Activated CD8-positive, alpha-beta memory T cell treated with anti-CD3 and anti-CD28 coated beads, Interleukin-2, amount 50 U/mL, for 4 hours (primary cell): ENCODE measurements around the gene CDK3.
A peak's percentile ranks its signal among the peaks of the same experiment; 100 is the strongest.
"Not testable (repeated sequence)": the region's sequence is repeated elsewhere in the genome, so short reads cannot be mapped to it uniquely, and the experiment has no call there.

Experiments used
- DNase-seq: peaks from one replicate; pipeline ENCODE4 v3.0.0-alpha.2; 2020

Gene CDK3

GRCh38 chr17:76000755-76001521 is at the start of gene CDK3:
Gene CDK3, plus strand, starts transcription at chr17:76000855. Its CDS starts 571 bp downstream, at chr17:76001426.
- no peak for DNase-seq

- DNase-seq: no peak
Observed at GRCh38 chr17:75950855-75951554, 49.6 kb upstream of the CDK3 start.

DNA sequence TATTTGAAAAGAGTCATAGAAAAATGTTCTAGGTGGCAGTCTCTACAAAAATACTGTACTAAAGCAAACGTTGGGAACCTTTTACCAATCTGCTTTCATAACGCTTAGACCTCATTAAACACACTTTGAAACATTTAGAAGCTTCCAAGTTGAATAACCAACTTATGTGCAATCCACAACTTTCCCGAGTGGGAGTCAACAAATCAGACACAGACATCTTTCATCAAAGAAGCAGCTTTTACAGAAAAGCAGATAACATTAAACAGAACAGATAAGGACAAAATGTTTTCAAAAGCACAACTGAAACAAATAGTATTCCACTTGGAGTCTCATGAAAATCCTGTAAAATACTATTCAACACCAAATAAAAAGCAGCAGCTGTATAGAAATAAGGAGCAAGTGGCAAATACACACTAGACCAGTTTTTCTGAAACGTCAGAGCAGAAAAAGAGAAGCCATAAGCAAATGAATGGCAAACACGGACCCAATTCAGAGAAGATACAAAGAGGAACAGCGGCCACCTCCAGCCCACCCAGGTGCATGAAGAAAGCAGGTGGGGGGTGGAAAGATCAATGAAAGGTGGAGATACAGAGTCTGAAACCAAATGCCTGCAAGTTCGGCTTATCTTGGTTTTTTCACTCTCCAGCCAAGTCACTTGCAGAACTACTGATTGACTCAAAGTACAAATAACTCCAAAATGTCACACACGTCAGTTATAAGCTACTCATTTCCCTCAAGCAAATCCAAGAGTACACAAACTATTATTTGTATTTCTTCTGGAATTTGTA is 41.4 kb upstream of the CDK3 start:
- DNase-seq: no peak

GRCh38 chr17:75959839-75960511 is 40.7 kb upstream of the CDK3 start:
- no peak for DNase-seq

- no peak for DNase-seq
Observed at GRCh38 chr17:75965468-75965867, 35.2 kb upstream of the CDK3 start.

GRCh38 chr17:75969044-75969443 is 31.6 kb upstream of the CDK3 start:
- DNase-seq: not testable (repeated sequence)

- no peak for DNase-seq
Observed at GRCh38 chr17:75970011-75970523, 30.6 kb upstream of the CDK3 start.

- DNase-seq: no peak
Observed at GRCh38 chr17:75970626-75971025, 30.0 kb upstream of the CDK3 start.

DNA sequence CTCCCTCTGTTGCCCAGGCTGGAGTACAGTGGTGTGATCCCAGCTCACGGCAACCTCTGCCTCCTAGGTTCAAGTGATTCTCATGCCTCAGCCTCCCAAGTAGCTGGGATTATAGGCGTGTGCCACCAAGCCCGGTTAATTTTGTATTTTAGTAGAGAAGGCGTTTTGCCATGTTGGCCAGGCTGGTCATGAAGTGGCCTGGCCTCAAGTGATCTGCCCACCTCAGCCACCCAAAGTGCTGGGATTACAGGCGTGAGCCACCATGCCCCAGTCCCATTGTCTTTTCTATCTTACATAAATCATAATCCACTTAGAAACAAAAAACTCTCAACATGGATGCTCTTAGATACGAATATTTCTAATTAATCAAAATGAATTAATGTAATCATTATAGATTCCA is 25.5 kb upstream of the CDK3 start:
- not testable (repeated sequence) for DNase-seq

- no peak for DNase-seq
Observed at GRCh38 chr17:75975757-75976174, 24.9 kb upstream of the CDK3 start.

- DNase-seq: no peak
Observed at GRCh38 chr17:75976175-75976848, 24.3 kb upstream of the CDK3 start.

DNA sequence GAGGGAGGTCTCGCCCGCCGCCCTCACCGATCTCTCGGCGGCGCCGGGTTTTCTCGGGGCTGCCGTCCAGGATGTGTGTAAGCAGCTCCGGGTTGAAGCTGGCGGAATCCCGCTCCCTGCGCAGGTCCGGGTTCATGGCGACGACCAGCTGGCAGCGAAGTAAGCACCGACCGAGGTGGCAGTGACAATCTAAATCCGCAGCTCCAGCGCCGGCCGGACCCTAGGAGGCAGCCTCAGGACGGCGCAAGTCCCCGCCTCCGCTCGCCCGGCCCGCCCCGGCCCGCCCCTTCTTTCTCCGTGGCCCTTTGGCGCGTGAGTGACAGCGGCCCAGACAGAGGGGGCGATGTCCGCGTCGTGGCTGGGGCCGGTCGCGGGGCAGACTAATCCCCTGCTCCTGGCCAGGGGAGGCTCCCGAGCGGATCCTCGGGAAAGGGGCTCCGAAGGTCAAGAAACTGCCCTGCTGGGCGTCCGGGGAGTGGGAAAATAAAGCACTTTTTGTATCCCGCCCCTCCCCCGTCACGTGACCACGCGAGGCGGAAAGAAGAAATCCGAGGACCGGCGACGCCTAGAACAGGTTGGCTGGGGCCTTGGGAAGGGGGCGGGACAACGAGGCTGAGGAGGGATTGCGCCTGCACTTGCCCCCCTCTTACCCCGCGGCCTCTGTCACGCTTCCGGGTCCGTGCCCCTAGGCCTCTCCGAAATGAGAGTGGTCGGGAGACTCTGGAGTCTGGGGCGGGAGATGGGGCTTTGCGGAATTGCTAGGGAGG is 21.5 kb upstream of the CDK3 start, which contains the start of the genes ACOX1 and TEN1:
Gene ACOX1, minus strand, starts transcription at position 229 of the 767 bp plus-strand sequence. Its CDS starts 93 bp downstream, at position 136.
Gene TEN1, plus strand, starts transcription at position 303 of the 767 bp plus-strand sequence. CDS start 6,953 bp downstream, outside the sequence.
- DNase-seq: peak; percentile 95

GRCh38 chr17:75979705-75980187 is 20.9 kb upstream of the CDK3 start:
- no peak for DNase-seq

GRCh38 chr17:75980188-75981018 is 20.3 kb upstream of the CDK3 start:
- DNase-seq: no peak

DNA sequence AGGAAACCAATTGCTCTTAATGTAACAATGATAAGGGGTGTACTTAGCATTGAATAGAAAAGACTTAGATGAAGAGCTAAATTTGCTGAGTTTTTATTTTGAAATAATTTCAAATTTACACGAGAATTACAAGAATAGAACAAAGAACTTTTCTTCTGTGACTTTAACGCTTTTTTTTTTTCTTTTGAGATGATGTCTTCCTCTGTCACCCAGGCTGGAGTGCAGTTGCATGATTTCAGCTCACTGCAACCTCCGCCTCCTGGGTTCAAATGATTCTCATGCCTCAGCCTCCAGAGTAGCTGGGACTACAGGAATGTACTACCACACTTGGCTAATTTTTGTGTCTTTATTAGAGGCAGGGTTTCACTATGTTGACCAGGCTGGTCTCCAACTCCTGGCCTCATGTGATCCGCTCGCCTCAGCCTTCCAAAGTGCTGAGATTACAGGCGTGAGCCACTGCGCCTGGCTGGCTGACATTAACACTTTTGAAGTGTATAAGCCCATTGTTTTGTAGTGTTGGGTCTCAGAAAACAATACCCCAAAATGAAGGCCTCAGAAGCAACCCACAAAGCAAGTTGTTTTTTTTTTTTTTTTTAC is 19.5 kb upstream of the CDK3 start:
- DNase-seq: no peak

DNA sequence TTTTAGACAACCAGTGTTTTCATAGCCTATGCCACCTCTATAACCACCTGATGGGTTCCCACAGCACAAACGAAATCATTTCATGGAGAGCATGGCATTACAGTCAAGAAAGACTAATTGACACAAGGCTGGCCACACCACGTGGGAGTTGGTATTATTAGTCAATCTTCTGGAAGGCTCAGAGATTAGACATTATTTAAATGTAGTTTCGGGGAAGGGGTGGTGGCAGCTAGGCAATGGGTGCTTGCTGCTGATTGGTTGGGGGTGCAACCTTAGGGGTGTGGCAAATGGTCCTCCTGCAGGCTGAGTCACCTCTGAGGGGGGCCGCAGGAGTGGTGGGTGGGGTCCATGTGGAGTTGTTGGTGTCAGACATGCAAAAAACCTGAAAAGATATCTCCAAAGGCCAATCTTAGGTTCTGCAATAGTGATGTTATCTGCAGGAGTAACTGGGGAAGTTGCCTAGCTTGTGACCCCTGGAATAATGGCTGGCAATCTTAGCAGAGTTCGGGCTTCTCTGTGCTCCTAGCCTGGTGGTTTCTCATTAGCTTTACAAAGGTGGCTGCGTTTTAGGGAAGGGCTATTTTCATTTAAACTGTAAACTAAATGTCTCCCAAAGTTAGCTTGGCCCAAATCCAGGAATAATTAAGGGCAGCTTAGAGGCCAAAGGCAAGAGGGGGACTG is 17.0 kb upstream of the CDK3 start:
- no peak for DNase-seq

GRCh38 chr17:75985986-75986385 is 14.7 kb upstream of the CDK3 start:
- DNase-seq: no peak

DNA sequence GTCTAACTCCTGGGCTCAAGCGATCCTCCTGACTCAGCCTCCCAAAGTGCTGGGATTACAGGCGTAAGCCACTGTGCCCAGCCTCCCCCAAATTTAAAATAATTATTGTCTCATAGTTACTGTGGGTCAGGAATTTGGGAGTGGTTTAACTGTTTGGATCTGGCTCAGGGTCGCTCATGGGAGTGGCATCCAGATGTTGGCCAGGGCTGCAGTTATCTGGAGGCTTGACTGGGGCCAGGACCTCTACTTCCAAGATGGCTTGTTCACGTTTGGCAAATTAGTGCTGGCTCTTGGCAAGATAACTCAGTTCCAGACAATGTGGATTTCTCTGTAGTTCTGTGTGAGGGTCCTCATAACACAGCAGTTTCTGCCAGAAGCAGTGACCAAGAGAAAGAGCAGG is 13.6 kb upstream of the CDK3 start:
- DNase-seq: no peak

- DNase-seq: no peak
Observed at GRCh38 chr17:75991396-75991795, 9.3 kb upstream of the CDK3 start.
